DND-41 (cell line): Measurements from ENCODE around the gene SIRPA.

Source experiments
- EZH2 ChIP-seq: IDR thresholded peaks from 3 replicates; pipeline ENCODE4 v1.6.1; 2012; ENCODE audit warnings: borderline replicate concordance, low read depth, mild to moderate bottlenecking, moderate library complexity, low read length, inconsistent platforms; ENCODE audit not compliant: severe bottlenecking
- TF ChIP-seq, protein P1 (sequence below): IDR thresholded peaks from 2 replicates; pipeline ENCODE4 v1.5.1; 2012; ENCODE audit warnings: borderline replicate concordance, low read length, moderate library complexity, mild to moderate bottlenecking; ENCODE audit not compliant: poor library complexity, severe bottlenecking; ENCODE audit errors: extremely low read depth

DNA sequence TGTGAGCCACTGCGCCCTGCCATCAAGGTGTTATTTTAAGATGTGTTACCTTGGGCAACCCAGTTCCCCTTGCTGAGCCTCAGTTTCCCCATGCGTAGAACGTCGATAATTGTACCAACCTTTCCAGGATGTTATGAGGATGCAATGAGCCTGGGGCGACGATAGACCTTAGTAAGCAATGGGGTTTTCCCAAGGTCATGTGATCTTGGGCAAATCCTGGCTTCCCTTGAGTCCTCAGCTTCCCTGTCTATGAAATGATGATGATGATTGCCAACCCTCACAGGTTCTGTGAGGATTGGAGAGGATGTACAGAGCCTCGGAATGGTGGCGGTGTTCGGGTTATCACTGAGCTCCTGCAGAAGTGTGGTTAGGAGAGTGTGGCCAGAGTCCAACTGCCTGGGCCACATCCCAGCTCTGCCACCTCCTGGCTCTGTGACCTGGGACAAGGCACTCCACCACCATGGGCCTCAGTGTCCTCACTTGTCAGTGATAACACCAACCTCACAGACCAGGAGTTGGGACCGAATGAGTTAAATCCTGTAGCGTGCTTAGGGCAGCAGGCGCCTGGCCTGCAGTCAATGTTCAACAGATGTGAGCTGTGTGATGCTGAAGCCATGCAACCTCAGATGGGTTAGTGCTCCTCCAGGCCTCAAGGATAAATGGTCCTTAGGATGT lies 23.4 kb downstream of the SIRPA start:
- TF ChIP-seq, protein P1, sequence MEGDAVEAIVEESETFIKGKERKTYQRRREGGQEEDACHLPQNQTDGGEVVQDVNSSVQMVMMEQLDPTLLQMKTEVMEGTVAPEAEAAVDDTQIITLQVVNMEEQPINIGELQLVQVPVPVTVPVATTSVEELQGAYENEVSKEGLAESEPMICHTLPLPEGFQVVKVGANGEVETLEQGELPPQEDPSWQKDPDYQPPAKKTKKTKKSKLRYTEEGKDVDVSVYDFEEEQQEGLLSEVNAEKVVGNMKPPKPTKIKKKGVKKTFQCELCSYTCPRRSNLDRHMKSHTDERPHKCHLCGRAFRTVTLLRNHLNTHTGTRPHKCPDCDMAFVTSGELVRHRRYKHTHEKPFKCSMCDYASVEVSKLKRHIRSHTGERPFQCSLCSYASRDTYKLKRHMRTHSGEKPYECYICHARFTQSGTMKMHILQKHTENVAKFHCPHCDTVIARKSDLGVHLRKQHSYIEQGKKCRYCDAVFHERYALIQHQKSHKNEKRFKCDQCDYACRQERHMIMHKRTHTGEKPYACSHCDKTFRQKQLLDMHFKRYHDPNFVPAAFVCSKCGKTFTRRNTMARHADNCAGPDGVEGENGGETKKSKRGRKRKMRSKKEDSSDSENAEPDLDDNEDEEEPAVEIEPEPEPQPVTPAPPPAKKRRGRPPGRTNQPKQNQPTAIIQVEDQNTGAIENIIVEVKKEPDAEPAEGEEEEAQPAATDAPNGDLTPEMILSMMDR, result no peak
- no peak for TF ChIP-seq EZH2
